ENCODE data around the gene IGSF6.
A peak's percentile ranks its signal among the peaks of the same experiment; 100 is the strongest.
"Not testable (repeated sequence)": the region's sequence is repeated elsewhere in the genome, so short reads cannot be mapped to it uniquely, and the experiment has no call there.

Gene IGSF6

GRCh38 chr16:21625026-21625425 is 27.4 kb downstream of the IGSF6 start:
- no peak overlapping the region for H3K4me3 Mint-ChIP-seq
- peaks cover 17% of the 10 kb centered on the region for H3K36me3 Mint-ChIP-seq
- no peaks in the 10 kb centered on the region for H3K27me3 Mint-ChIP-seq
- H3K9me3 Mint-ChIP-seq = no peaks in the 10 kb centered on the region
- H3K4me1 Mint-ChIP-seq = peaks cover 49% of the 10 kb centered on the region
- no peak overlapping the region for H3K27ac Mint-ChIP-seq

- H3K9me3 Mint-ChIP-seq = no peaks in the 10 kb centered on the region
- no peaks in the 10 kb centered on the region for H3K27me3 Mint-ChIP-seq
- no peak overlapping the region for H3K4me3 Mint-ChIP-seq
- H3K36me3 Mint-ChIP-seq = peaks cover 18% of the 10 kb centered on the region
- peaks cover 56% of the 10 kb centered on the region for H3K4me1 Mint-ChIP-seq
- H3K27ac Mint-ChIP-seq = peak overlapping the region; percentile 12
Measured at GRCh38 chr16:21622545-21622944, 29.9 kb downstream of the IGSF6 start.

- H3K4me1 Mint-ChIP-seq = peaks cover 52% of the 10 kb centered on the region
- no peaks in the 10 kb centered on the region for H3K9me3 Mint-ChIP-seq
- H3K27me3 Mint-ChIP-seq = no peaks in the 10 kb centered on the region
- H3K27ac Mint-ChIP-seq = no peak overlapping the region
- H3K36me3 Mint-ChIP-seq = peaks cover 16% of the 10 kb centered on the region
- no peak overlapping the region for H3K4me3 Mint-ChIP-seq
Measured at GRCh38 chr16:21620592-21620991, 31.8 kb downstream of the IGSF6 start.

GRCh38 chr16:21619765-21620425 is 32.5 kb downstream of the IGSF6 start:
- peaks cover 54% of the 10 kb centered on the region for H3K4me1 Mint-ChIP-seq
- H3K27ac Mint-ChIP-seq = no peak overlapping the region
- no peaks in the 10 kb centered on the region for H3K27me3 Mint-ChIP-seq
- no peaks in the 10 kb centered on the region for H3K9me3 Mint-ChIP-seq
- peaks cover 15% of the 10 kb centered on the region for H3K36me3 Mint-ChIP-seq
- H3K4me3 Mint-ChIP-seq = no peak overlapping the region

- Mint-ChIP-seq H3K4me3 (no peak overlapping the region), H3K36me3 (peaks cover 9% of the 10 kb centered on the region)
Measured at GRCh38 chr16:21618281-21618680, 34.1 kb downstream of the IGSF6 start.

GRCh38 chr16:21617607-21618006 is 34.8 kb downstream of the IGSF6 start:
- peaks cover 9% of the 10 kb centered on the region for H3K36me3 Mint-ChIP-seq
- peaks cover 59% of the 10 kb centered on the region for H3K4me1 Mint-ChIP-seq
- no peak overlapping the region for H3K27ac Mint-ChIP-seq

More at GRCh38 chr16:21618281-21618680, 34.1 kb downstream of the IGSF6 start:
- H3K9me3 Mint-ChIP-seq = no peaks in the 10 kb centered on the region
- H3K27me3 Mint-ChIP-seq = no peaks in the 10 kb centered on the region
- peaks cover 55% of the 10 kb centered on the region for H3K4me1 Mint-ChIP-seq
- H3K27ac Mint-ChIP-seq = no peak overlapping the region

GRCh38 chr16:21614896-21615295 is 37.5 kb downstream of the IGSF6 start:
- H3K9me3 Mint-ChIP-seq = no peaks in the 10 kb centered on the region
- no peak overlapping the region for H3K27ac Mint-ChIP-seq
- no peak overlapping the region for H3K4me3 Mint-ChIP-seq
- peaks cover 7% of the 10 kb centered on the region for H3K36me3 Mint-ChIP-seq
- no peaks in the 10 kb centered on the region for H3K27me3 Mint-ChIP-seq
- peaks cover 69% of the 10 kb centered on the region for H3K4me1 Mint-ChIP-seq

More at GRCh38 chr16:21617607-21618006, 34.8 kb downstream of the IGSF6 start:
- H3K27me3 Mint-ChIP-seq = no peaks in the 10 kb centered on the region
- H3K4me3 Mint-ChIP-seq = no peak overlapping the region
- no peaks in the 10 kb centered on the region for H3K9me3 Mint-ChIP-seq

- no peaks in the 10 kb centered on the region for H3K9me3 Mint-ChIP-seq
- no peak overlapping the region for H3K27ac Mint-ChIP-seq
- H3K4me3 Mint-ChIP-seq = no peak overlapping the region
- H3K36me3 Mint-ChIP-seq = peaks cover 5% of the 10 kb centered on the region
- peaks cover 71% of the 10 kb centered on the region for H3K4me1 Mint-ChIP-seq
- H3K27me3 Mint-ChIP-seq = no peaks in the 10 kb centered on the region
Measured at GRCh38 chr16:21613781-21614180, 38.6 kb downstream of the IGSF6 start.

GRCh38 chr16:21613361-21613760 is 39.0 kb downstream of the IGSF6 start:
- H3K9me3 Mint-ChIP-seq = no peaks in the 10 kb centered on the region
- no peak overlapping the region for H3K4me3 Mint-ChIP-seq
- peaks cover 5% of the 10 kb centered on the region for H3K36me3 Mint-ChIP-seq
- peaks cover 75% of the 10 kb centered on the region for H3K4me1 Mint-ChIP-seq
- H3K27me3 Mint-ChIP-seq = no peaks in the 10 kb centered on the region
- H3K27ac Mint-ChIP-seq = no peak overlapping the region

- H3K4me3 Mint-ChIP-seq = no peak overlapping the region
- no peaks in the 10 kb centered on the region for H3K27me3 Mint-ChIP-seq
- H3K36me3 Mint-ChIP-seq = peaks cover 2% of the 10 kb centered on the region
- H3K4me1 Mint-ChIP-seq = peaks cover 84% of the 10 kb centered on the region
- H3K9me3 Mint-ChIP-seq = no peaks in the 10 kb centered on the region
- peak overlapping the region; percentile 75 for H3K27ac Mint-ChIP-seq
Measured at GRCh38 chr16:21611556-21612384, 40.6 kb downstream of the IGSF6 start.

- Mint-ChIP-seq H3K9me3 (no peaks in the 10 kb centered on the region), H3K27me3 (no peaks in the 10 kb centered on the region), H3K27ac (no peak overlapping the region), H3K4me3 (peak overlapping the region; percentile 19), H3K36me3 (peaks cover 2% of the 10 kb centered on the region), H3K4me1 (peaks cover 83% of the 10 kb centered on the region)
Measured at GRCh38 chr16:21611198-21611555, 41.2 kb downstream of the IGSF6 start.

- Mint-ChIP-seq H3K9me3 (no peaks in the 10 kb centered on the region), H3K36me3 (peaks cover 1% of the 10 kb centered on the region), H3K27ac (no peak overlapping the region), H3K4me3 (no peak overlapping the region), H3K4me1 (peaks cover 82% of the 10 kb centered on the region), H3K27me3 (no peaks in the 10 kb centered on the region)
Measured at GRCh38 chr16:21610766-21611165, 41.6 kb downstream of the IGSF6 start.

- Mint-ChIP-seq H3K27me3 (no peaks in the 10 kb centered on the region), H3K9me3 (no peaks in the 10 kb centered on the region), H3K4me1 (peaks cover 82% of the 10 kb centered on the region), H3K27ac (no peak overlapping the region), H3K4me3 (no peak overlapping the region), H3K36me3 (no peaks in the 10 kb centered on the region)
Measured at GRCh38 chr16:21610006-21610544, 42.3 kb downstream of the IGSF6 start.

- H3K4me3 Mint-ChIP-seq = no peak overlapping the region
- peak overlapping the region; percentile 21 for H3K27ac Mint-ChIP-seq
- no peaks in the 10 kb centered on the region for H3K36me3 Mint-ChIP-seq
- no peaks in the 10 kb centered on the region for H3K9me3 Mint-ChIP-seq
- no peaks in the 10 kb centered on the region for H3K27me3 Mint-ChIP-seq
- peaks cover 81% of the 10 kb centered on the region for H3K4me1 Mint-ChIP-seq
Measured at GRCh38 chr16:21608639-21609328, 43.6 kb downstream of the IGSF6 start.

GRCh38 chr16:21605848-21606247 is 46.6 kb downstream of the IGSF6 start:
- peaks cover 82% of the 10 kb centered on the region for H3K4me1 Mint-ChIP-seq
- not testable (repeated sequence) for H3K4me3 Mint-ChIP-seq, H3K36me3 Mint-ChIP-seq, H3K27me3 Mint-ChIP-seq, H3K9me3 Mint-ChIP-seq, H3K27ac Mint-ChIP-seq

GRCh38 chr16:21603928-21604327 is 48.5 kb downstream of the IGSF6 start:
- no peaks in the 10 kb centered on the region for H3K9me3 Mint-ChIP-seq
- no peak overlapping the region for H3K27ac Mint-ChIP-seq
- H3K36me3 Mint-ChIP-seq = no peaks in the 10 kb centered on the region
- H3K27me3 Mint-ChIP-seq = no peaks in the 10 kb centered on the region
- no peak overlapping the region for H3K4me3 Mint-ChIP-seq
- H3K4me1 Mint-ChIP-seq = peaks cover 70% of the 10 kb centered on the region
